ENCODE results near the gene KIAA0513.

The KIAA0513 gene

GRCh38 chr16:85092851-85093250 is 65.3 kb downstream of the KIAA0513 start:
- Histone ChIP-seq H3K36me3 (no peaks in the 10 kb centered on the region), H3K4me1 (peaks cover 5% of the 10 kb centered on the region), H3K9me3 (no peaks in the 10 kb centered on the region), H3K27me3 (no peaks in the 10 kb centered on the region), H3K4me3 (ENCODE audit: low read depth, low read length) (no peak overlapping the region)
- DNase-seq, result no peak
- no peak for TF ChIP-seq CTCF (IDR thresholded peaks at IDR 0.05; ENCODE audit: low read depth, low read length)

GRCh38 chr16:85093705-85094104 is 66.1 kb downstream of the KIAA0513 start:
- Histone ChIP-seq H3K4me3 (ENCODE audit: low read depth, low read length) (no peak overlapping the region), H3K27me3 (no peaks in the 10 kb centered on the region), H3K36me3 (no peaks in the 10 kb centered on the region), H3K9me3 (no peaks in the 10 kb centered on the region), H3K4me1 (peaks cover 5% of the 10 kb centered on the region)
- DNase-seq, result no peak
- TF ChIP-seq CTCF (IDR thresholded peaks at IDR 0.05; ENCODE audit: low read depth, low read length), result no peak

- TF ChIP-seq CTCF (IDR thresholded peaks at IDR 0.05; ENCODE audit: low read depth, low read length), result no peak
These were observed 66.7 kb downstream of the KIAA0513 start for GRCh38 chr16:85094176-85094805.

GRCh38 chr16:85094812-85095211 is 67.2 kb downstream of the KIAA0513 start:
- TF ChIP-seq CTCF (IDR thresholded peaks at IDR 0.05; ENCODE audit: low read depth, low read length), result no peak
- DNase-seq, result no peak
- no peaks in the 10 kb centered on the region; the same call in 1 of the 2 replicates for H3K4me1 ChIP-seq
- no peaks in the 10 kb centered on the region for H3K27me3 ChIP-seq
- no peaks in the 10 kb centered on the region for H3K9me3 ChIP-seq
- no peak overlapping the region for H3K4me3 ChIP-seq (ENCODE audit: low read depth, low read length)
- H3K36me3 ChIP-seq, result no peaks in the 10 kb centered on the region

More at GRCh38 chr16:85094176-85094805, 66.7 kb downstream of the KIAA0513 start:
- Histone ChIP-seq H3K4me3 (ENCODE audit: low read depth, low read length) (no peak overlapping the region), H3K36me3 (no peaks in the 10 kb centered on the region), H3K4me1 (peaks cover 5% of the 10 kb centered on the region), H3K27me3 (no peaks in the 10 kb centered on the region), H3K9me3 (no peaks in the 10 kb centered on the region)
- no peak for DNase-seq

- no peaks in the 10 kb centered on the region for H3K4me1 ChIP-seq
- no peaks in the 10 kb centered on the region for H3K27me3 ChIP-seq
- no peaks in the 10 kb centered on the region for H3K9me3 ChIP-seq
- H3K36me3 ChIP-seq, result no peaks in the 10 kb centered on the region
- no peak overlapping the region for H3K4me3 ChIP-seq (ENCODE audit: low read depth, low read length)
- TF ChIP-seq CTCF (IDR thresholded peaks at IDR 0.05; ENCODE audit: low read depth, low read length), result no peak
- no peak for DNase-seq
These were observed 69.3 kb downstream of the KIAA0513 start for GRCh38 chr16:85096921-85097320.

GRCh38 chr16:85098565-85098964 is 71.0 kb downstream of the KIAA0513 start:
- no peak overlapping the region for H3K4me3 ChIP-seq (ENCODE audit: low read depth, low read length)
- no peaks in the 10 kb centered on the region for H3K4me1 ChIP-seq
- H3K36me3 ChIP-seq, result no peaks in the 10 kb centered on the region
- DNase-seq, result no peak
- no peaks in the 10 kb centered on the region for H3K27me3 ChIP-seq
- H3K9me3 ChIP-seq, result no peaks in the 10 kb centered on the region
- TF ChIP-seq CTCF (IDR thresholded peaks at IDR 0.05; ENCODE audit: low read depth, low read length), result no peak
